Fibroblast of mammary gland (primary cell): ENCODE data around the gene TRAF3IP1.

ENCODE experiments used
- DNase-seq: peaks from one replicate; pipeline ENCODE4 v3.0.0-alpha.2; 2010; ENCODE audit warnings: low read depth
- H3K4me3 ChIP-seq: 2 replicates; pipeline ENCODE4 v1.5.1; 2011; ENCODE audit warnings: low read depth, mild to moderate bottlenecking, low read length, moderate library complexity; ENCODE audit not compliant: control insufficient read depth
- TF ChIP-seq, protein P1 (sequence below): conservative IDR thresholded peaks from 2 replicates; pipeline ENCODE4 v1.5.1; 2011; ENCODE audit warnings: low read depth, low read length, inconsistent platforms; ENCODE audit not compliant: control insufficient read depth, insufficient read depth

TRAF3IP1 gene

DNA sequence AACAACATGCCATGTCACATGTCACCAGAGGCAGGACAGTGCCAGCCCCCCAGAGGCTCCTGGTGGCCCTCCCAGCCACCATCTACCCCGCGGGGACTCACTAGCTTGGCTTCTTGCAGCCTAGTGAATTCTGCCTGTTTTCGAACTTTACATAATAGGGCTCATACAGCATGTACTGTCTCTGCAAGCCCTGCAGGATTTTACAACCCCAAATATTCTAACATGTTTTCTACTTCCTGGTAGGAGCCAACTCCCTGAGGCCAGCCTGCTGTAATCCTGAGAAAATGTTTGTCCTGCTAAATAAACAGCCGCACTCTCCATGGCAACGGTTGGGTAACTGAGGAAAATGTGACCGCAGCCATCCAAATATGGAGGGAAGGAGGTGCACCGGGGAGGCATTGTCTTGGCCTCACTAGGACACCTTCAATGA is 34.6 kb upstream of the TRAF3IP1 start:
- DNase-seq = peak; percentile 92
- TF ChIP-seq, protein P1, sequence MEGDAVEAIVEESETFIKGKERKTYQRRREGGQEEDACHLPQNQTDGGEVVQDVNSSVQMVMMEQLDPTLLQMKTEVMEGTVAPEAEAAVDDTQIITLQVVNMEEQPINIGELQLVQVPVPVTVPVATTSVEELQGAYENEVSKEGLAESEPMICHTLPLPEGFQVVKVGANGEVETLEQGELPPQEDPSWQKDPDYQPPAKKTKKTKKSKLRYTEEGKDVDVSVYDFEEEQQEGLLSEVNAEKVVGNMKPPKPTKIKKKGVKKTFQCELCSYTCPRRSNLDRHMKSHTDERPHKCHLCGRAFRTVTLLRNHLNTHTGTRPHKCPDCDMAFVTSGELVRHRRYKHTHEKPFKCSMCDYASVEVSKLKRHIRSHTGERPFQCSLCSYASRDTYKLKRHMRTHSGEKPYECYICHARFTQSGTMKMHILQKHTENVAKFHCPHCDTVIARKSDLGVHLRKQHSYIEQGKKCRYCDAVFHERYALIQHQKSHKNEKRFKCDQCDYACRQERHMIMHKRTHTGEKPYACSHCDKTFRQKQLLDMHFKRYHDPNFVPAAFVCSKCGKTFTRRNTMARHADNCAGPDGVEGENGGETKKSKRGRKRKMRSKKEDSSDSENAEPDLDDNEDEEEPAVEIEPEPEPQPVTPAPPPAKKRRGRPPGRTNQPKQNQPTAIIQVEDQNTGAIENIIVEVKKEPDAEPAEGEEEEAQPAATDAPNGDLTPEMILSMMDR = no peak
- no peak overlapping the region for H3K4me3 ChIP-seq

DNA sequence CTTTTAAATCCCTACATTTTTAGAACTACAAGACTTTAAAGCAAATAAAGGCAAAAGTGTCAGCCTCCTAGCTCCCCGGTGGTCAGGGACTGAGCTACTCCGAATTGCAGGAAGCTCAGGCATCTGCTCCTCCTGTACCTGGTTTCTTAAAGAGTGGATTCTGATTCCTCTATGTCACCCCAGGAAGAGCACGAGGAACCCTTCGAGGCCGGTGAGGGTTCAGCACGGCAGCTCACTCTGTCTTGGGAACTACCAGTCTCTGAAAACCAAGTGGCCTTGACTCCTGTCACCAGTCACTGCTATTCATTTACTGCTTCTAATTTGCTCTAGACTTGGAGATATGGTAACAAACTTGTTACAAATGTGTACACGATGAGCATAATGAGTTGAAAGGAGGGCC is 34.2 kb upstream of the TRAF3IP1 start:
- TF ChIP-seq, protein P1 = no peak
- DNase-seq = no peak
- no peak overlapping the region for H3K4me3 ChIP-seq

DNA sequence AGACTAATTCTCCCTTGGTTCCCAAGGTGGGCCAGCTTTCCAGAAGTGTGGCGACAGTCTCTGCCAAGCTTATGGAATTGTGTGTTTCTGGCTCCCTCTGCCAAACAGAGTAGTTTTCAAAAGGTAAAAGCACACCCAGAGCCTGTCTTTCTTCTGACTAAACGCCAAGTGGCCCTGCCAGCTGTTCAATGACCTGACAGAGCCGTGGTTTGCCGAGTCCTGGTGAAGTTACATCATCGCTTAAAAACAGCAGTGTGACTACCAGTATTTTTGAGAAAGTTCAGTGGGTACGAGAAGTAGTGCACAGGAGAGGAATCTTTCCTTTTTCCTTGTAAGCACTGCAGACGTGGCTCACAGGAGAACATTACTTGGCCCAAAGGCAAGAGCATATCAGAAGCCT is 33.8 kb upstream of the TRAF3IP1 start:
- DNase-seq = peak; percentile 85
- no peak overlapping the region for H3K4me3 ChIP-seq
- TF ChIP-seq, protein P1 = no peak

DNA sequence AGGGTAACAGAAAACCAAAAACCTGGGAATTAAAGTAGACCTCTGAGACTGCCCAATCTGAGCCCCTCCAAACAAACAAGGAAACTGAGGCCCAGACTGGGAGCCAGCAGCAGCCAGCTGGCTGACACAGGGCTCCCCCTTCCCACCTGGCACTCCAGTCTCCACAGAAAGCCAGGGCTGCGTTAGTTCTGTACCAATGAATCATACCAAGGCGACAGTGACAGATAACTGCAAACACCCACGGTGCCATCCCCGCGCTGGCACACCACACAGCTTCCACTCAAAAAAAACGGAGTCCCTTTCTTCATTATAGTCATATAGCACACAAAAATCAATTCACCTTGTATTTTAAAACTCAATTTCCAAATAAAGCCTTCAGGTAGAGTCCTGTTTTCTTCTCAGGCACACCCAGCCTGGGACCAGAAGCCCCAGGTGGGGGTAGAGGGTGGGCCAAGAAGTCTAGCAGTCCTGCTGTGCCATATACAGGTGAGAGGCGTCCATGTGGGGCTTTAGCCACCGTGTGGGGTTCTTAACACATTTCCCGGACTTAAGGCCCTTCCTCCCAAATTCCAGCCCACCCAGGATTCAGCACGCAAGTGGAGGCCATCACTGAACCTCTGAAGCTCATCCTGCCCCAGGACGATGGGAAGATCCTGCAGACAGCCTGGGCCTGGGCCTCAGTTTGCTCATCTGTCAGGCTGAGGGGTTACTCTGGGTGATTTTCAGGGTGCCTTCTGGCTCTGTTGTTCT is 33.2 kb upstream of the TRAF3IP1 start:
- TF ChIP-seq, protein P1 = no peak
- no peak overlapping the region for H3K4me3 ChIP-seq
- no peak for DNase-seq

DNA sequence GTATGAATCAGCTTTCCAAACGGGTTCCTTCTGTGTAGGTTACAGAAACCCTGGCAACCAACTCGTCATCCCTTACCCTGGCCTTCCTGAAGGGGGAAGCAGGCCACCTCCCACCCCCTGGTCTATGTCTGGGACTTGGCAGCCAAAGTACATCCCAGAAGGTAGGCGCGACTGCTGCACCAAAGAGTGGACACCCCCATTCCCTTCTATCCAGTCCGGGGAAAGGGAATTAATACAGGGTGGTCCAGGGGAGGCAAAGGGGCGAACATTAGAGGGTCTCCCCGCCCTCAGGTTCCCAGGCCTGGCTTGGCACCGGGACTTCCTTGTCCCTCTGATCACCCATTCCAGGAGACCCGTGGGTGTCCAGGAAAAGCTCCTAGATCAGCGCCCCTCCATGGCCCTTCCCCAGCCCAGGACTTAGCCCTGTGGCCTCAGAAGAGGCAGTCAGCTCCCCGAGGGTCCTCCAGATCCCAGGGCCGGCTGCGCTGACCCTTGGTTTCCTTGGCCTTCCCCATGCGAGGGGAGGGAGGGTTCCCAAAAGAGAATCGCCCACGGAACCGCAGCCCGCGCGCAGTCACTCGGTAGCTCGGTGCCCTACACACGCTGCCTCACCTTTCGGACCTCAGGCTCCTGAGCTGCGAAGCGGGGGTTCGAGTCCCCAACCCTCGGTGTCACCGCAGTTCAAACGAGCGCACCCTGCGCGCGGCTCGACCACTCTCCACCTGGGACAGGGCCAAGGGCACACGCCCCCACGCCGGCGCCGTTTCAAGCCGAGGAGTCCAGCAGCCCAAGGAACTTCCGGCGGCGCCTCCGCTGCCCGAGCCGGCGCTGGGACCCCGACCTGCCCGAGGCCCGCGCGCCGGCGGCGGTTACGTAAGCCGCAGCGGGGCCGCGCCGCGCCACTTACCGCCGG is 32.3 kb upstream of the TRAF3IP1 start, which contains the start of gene PER2:
Gene PER2 (minus strand): TSS at position 874 of the 913 bp plus-strand sequence. CDS start 10,674 bp downstream, outside the sequence.
- H3K4me3 ChIP-seq = peak within 1 kb of the TSS; percentile 57
- TF ChIP-seq, protein P1 = peak; percentile 14
- peak; percentile 84 for DNase-seq

DNA sequence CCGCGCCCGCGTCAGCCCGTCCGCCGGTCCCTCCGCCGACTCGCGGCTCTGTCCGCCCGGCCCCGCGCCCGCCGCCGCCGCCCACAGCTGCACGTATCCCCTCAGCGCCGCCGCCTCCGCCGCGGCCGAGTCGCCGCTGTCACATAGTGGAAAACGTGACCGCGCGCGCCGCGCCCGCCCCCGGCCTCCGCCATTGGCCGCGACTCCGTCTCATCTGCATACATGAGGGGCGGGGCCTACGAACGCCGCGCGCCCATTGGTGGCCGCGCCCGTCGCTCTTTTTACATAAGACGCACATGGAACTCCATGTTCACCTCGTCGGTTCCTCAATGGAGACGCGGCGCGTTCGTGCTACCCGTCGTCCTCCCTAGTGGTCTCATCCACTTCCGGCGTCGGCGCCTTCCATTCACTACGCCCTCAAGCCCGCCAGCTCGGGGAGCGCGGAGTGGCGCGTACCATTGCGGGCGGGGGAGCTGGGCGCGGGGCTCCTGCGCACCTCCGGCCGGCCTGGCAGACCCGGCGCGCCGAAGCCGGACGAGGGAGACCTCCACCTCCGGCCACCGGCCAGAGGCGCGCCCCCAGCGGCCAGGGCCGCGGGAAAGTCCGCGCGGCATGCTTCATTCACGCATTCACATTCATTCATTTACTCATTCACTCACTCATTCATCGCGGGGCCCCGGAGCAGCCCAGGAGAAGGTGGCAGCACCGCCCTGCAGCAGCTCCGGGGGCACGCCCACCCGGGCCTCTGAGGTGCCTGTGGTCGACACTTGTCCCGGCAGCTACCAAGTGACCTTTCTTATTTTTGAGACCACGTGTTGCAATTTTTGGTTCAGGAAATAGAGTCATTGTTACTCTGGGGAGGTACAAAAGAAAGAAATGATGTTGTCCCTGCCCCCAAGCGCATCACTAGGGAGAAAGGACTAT is 31.4 kb upstream of the TRAF3IP1 start:
- peak; percentile 95 for DNase-seq
- peak overlapping the region; percentile 46 for H3K4me3 ChIP-seq
- TF ChIP-seq, protein P1 = no peak
